ENCODE data around the gene DIS3L2. TPM values are rescaled to one million over a fixed set of nuclear protein-coding genes. Genes with fewer than 3 reads are reported as not detected.
"Not testable (repeated sequence)": the region's sequence is repeated elsewhere in the genome, so short reads cannot be mapped to it uniquely, and the experiment has no call there.

DIS3L2 gene
- total RNA-seq, 4 donors from 2014 or later: 40.6 to 105 (median 43.9) TPM

DNA sequence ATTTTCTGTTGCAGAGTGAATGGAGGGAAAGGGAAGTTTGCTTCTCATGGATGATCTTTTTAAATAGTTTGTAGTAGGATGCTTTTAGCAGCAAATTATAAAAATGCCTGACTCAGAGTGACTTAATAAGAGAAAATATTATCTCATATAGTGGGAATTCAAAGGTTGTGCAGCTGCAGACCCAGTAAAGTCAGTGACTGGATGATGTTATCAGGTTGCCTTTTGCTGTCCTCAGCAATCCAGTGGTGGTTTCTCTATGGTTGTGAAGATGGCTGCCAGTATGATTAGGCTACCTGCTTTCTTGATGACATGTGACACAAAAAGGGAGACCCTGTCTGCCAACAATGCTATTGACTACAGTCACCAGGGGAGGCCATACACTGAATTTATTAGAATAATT, 184.8 kb downstream of the DIS3L2 start:
- H3K27ac ChIP-seq: no peak overlapping the region
- TF ChIP-seq POLR2A (IDR thresholded peaks at IDR 0.05) (no peak), EP300 (IDR thresholded peaks at IDR 0.05) (no peak), CTCF (IDR thresholded peaks at IDR 0.05) (no peak), POLR2AphosphoS5 (IDR thresholded peaks at IDR 0.05) (no peak)
- no peak for DNase-seq (ENCODE audit: low spot score in 2 of 2)
- no peaks in the 10 kb centered on the region for H3K9me3 ChIP-seq
- H3K4me3 ChIP-seq: no peak overlapping the region
- no peaks in the 10 kb centered on the region for H3K27me3 ChIP-seq
- H3K4me1 ChIP-seq: no peaks in the 10 kb centered on the region
- H3K36me3 ChIP-seq: no peaks in the 10 kb centered on the region

DNA sequence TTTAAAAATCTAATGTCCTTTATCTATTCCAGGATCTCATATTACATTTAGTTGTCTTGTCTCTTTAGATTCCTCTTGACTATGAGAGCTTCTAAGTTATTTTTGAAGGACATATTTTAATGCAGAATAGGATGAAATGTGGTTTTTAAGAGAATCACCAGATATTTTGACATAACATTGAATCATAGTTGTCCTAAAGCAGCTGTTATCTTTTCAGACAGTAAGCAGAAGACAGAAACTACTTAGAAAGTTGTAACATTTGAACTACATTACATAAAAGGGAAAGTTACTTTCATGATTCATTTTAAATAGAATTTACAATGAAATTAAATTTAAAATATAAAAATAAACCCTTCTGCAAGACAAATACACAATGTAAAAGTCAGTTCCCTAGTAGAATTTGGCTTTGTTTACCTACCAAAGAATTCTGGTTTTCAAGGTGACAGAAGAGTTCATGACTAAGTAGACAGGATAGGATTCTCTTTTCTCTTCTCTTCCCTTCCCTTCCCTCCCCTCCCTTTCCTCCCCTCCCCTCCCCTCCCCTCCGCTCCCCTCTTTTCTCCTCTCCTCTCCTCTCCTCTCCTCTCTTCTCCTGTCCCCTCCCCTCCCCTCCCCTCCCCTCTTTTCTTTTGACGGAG, 186.0 kb downstream of the DIS3L2 start:
- no peaks in the 10 kb centered on the region for H3K36me3 ChIP-seq
- no peak overlapping the region for H3K27ac ChIP-seq
- no peaks in the 10 kb centered on the region for H3K27me3 ChIP-seq
- no peak for DNase-seq (ENCODE audit: low spot score in 2 of 2)
- H3K4me3 ChIP-seq: no peak overlapping the region
- H3K9me3 ChIP-seq: no peaks in the 10 kb centered on the region
- no peak for TF ChIP-seq POLR2AphosphoS5 (IDR thresholded peaks at IDR 0.05)
- no peak for TF ChIP-seq POLR2A (IDR thresholded peaks at IDR 0.05)
- TF ChIP-seq CTCF (IDR thresholded peaks at IDR 0.05): no peak
- no peak for TF ChIP-seq EP300 (IDR thresholded peaks at IDR 0.05)
- no peaks in the 10 kb centered on the region for H3K4me1 ChIP-seq
- WGBS: 95% methylated on average over 2 of the region's 2 CpGs

GRCh38 chr2:232162187-232162586, 200.7 kb downstream of the DIS3L2 start:
- TF ChIP-seq CTCF (IDR thresholded peaks at IDR 0.05): no peak
- TF ChIP-seq POLR2A (IDR thresholded peaks at IDR 0.05): no peak
- no peak for TF ChIP-seq EP300 (IDR thresholded peaks at IDR 0.05)
- no peak for TF ChIP-seq POLR2AphosphoS5 (IDR thresholded peaks at IDR 0.05)
- peaks cover 40% of the 10 kb centered on the region for H3K36me3 ChIP-seq

GRCh38 chr2:232170396-232170795, 208.9 kb downstream of the DIS3L2 start:
- peaks cover 3% of the 10 kb centered on the region for H3K9me3 ChIP-seq
- TF ChIP-seq POLR2A (IDR thresholded peaks at IDR 0.05) (no peak), EP300 (IDR thresholded peaks at IDR 0.05) (no peak), POLR2AphosphoS5 (IDR thresholded peaks at IDR 0.05) (no peak), CTCF (IDR thresholded peaks at IDR 0.05) (no peak)
- DNase-seq (ENCODE audit: low spot score in 2 of 2): no peak
- 37% methylated on average over 2 of the region's 2 CpGs for WGBS
- H3K27ac ChIP-seq: no peak overlapping the region
- H3K4me1 ChIP-seq: peaks cover 5% of the 10 kb centered on the region
- no peak overlapping the region for H3K4me3 ChIP-seq
- peaks cover 11% of the 10 kb centered on the region for H3K36me3 ChIP-seq
- no peaks in the 10 kb centered on the region for H3K27me3 ChIP-seq

More at GRCh38 chr2:232162187-232162586, 200.7 kb downstream of the DIS3L2 start:
- no peak for DNase-seq (ENCODE audit: low spot score in 2 of 2)
- no peaks in the 10 kb centered on the region for H3K27me3 ChIP-seq
- H3K4me1 ChIP-seq: no peaks in the 10 kb centered on the region
- no peak overlapping the region for H3K27ac ChIP-seq
- no peak overlapping the region for H3K4me3 ChIP-seq
- 98% methylated on average over 3 of the region's 3 CpGs for WGBS
- no peaks in the 10 kb centered on the region for H3K9me3 ChIP-seq

DNA sequence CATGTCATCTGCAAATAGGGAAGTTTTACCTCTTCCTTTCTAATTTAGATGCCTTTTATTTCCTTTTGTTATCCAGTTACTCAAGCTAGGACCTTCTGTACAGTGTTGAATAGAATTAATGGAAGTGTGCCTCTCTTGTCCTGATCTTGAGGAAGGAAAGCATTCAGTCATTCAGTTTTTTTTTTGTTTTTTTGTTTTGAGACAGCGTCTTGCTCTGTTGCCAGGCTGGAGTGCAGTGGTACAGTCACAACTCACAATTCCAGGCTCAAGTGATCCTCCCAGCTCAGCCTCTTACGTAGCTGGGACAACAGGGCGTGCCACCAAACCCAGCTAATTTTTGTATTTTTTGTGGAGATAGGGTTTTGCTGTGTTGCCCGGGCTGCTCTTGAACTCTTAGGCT, 213.1 kb downstream of the DIS3L2 start:
- Histone ChIP-seq H3K27ac (no peak overlapping the region), H3K27me3 (no peaks in the 10 kb centered on the region), H3K4me1 (peaks cover 5% of the 10 kb centered on the region), H3K9me3 (peaks cover 3% of the 10 kb centered on the region), H3K4me3 (no peak overlapping the region), H3K36me3 (no peaks in the 10 kb centered on the region)
- no peak for DNase-seq (ENCODE audit: low spot score in 2 of 2)
- no peak for TF ChIP-seq POLR2AphosphoS5 (IDR thresholded peaks at IDR 0.05)
- no peak for TF ChIP-seq EP300 (IDR thresholded peaks at IDR 0.05)
- no peak for TF ChIP-seq POLR2A (IDR thresholded peaks at IDR 0.05)
- TF ChIP-seq CTCF (IDR thresholded peaks at IDR 0.05): no peak
- WGBS: 87% methylated on average over 4 of the region's 4 CpGs

DNA sequence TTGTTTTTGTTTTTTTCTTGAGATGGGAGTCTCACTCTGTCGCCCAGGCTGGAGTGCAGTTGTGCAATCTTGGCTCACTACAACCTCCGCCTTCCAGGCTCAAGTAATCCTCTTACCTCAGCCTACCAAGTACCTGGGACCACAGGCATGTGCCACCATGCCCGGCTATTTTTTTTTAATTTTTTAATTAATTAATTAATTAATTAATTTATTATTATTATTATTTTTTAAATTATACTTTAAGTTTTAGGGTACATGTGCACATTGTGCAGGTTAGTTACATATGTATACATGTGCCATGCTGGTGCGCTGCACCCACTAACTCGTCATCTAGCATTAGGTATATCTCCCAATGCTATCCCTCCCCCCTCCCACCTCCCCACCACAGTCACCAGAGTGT, 215.1 kb downstream of the DIS3L2 start:
- not testable (repeated sequence) for H3K4me1 ChIP-seq; H3K27ac ChIP-seq; H3K4me3 ChIP-seq; H3K27me3 ChIP-seq; H3K9me3 ChIP-seq; H3K36me3 ChIP-seq; DNase-seq (ENCODE audit: low spot score in 2 of 2)
- 97% methylated on average over 5 of the region's 5 CpGs for WGBS
